ENCODE data around the gene RPS6KC1. TPM values are rescaled to one million over a fixed set of nuclear protein-coding genes. Genes with fewer than 3 reads are reported as not detected.
A peak's percentile ranks its signal among the peaks of the same experiment; 100 is the strongest.

The RPS6KC1 gene
- total and polyA plus RNA-seq, 9 of the 15 experiments (the other 6 are each of a cell fraction or from before 2014, with no cell fraction given): 4.3 to 34.6 (median 20.9) TPM

DNA sequence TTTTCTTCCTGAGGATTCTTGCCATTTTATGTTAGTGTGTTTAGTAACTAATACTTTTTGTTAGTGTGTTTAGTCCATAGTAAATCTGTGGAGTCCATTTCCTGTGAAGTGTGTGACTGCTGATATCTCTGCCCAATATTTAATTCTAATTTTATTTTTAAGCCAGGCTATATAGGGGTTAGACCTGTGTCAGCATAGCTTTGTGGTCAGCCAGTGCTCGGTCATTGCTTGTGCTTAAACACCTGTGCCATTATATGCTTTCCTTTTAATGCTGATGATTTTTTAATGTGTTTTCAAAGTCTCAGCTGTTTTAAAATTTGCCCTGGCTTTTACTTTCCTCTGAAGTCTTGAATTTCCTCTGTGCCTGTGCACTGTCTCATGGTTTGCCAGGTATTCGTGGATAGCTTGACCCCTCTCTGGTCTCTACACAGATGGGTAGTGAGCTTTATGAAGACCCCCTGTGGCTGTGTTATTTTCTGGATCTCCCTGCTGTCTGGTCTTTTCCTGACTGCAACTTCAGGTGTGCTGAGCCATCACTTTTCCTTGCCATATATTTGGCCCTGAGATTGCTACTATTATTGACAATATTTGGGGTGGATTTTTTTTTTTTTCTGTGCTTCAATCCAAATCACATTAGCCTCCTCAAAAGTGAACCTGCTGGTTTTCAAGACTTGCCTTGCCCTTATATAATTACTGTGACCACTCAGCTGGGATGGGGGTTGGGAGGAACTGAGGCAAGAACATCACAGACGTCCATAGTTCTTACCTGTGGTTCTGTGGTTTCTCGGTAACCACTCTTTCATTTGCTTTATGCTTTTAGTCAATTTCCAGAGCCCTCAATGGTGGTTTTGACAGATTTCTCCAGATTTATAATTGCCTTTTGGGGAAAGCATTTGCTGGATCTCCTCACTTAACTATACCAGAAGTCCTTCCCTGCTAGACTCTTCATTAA lies 59.6 kb downstream of the RPS6KC1 start:
- no peak for DNase-seq (ENCODE audit: extremely low read depth in 1 of 4, low spot score in 3 of 4)
- in situ Hi-C loops (cut with MboI) (no loop called here), intact Hi-C loops (cut with micrococcal nuclease) (no loop called here)
- Histone ChIP-seq H4K20me1 (replicated peaks; ENCODE audit: control insufficient read depth, insufficient read depth, low read length) (no peaks in the 10 kb centered on the region), H3K27me3 (ENCODE audit: control insufficient read depth in 2 of 2, insufficient read depth in 2 of 2, low read length in 2 of 2) (no peaks in the 10 kb centered on the region), H3K79me2 (ENCODE audit: control insufficient read depth, insufficient read depth, low read length) (peaks cover 19% of the 10 kb centered on the region), H2AFZ (ENCODE audit: low read depth, low read length) (no peak overlapping the region), H3K9me1 (ENCODE audit: control insufficient read depth, insufficient read depth, low read length) (no peaks in the 10 kb centered on the region), H3K27ac (ENCODE audit: extremely low read depth, low read depth, low read length) (no peak overlapping the region), H3K9ac (ENCODE audit: insufficient read depth in 1 of 2, low read depth in 2 of 2, low read length in 2 of 2) (no peak overlapping the region), H3K4me3 (no peak overlapping the region), H3K4me1 (replicated peaks in 1 of 2; ENCODE audit: control insufficient read depth in 2 of 2, insufficient read depth in 2 of 2, low read length in 2 of 2) (no peaks in the 10 kb centered on the region), H3K4me2 (ENCODE audit: insufficient read depth, low read length) (no peak overlapping the region), H3K36me3 (ENCODE audit: control insufficient read depth, insufficient read depth, low read length) (peaks cover 13% of the 10 kb centered on the region), H3K9me3 (replicated peaks; ENCODE audit: control insufficient read depth, insufficient read depth, low read depth, low read length) (no peaks in the 10 kb centered on the region)
- FAIRE-seq: no peak
- peak; percentile 34; the same call in 2 of the 3 replicates for ATAC-seq
- BruUV-seq (replicated peaks): no TSS peak
- ChIA-PET CTCF (ENCODE audit: low intra/inter-chr PET ratio) (no interaction called here), POLR2A (interaction anchor here (0.6 kb wide), 2 partner anchors 9 to 115 kb away, joined by 3 to 4 read pairs; no protein-coding TSS in a partner anchor)
- 41% methylated on average over 4 of the region's 4 CpGs for WGBS (ENCODE audit: insufficient coverage, low coverage, missing lambda C conversion rate)
- no peak for TF ChIP-seq ZNF57 (CRISPR knock-in tag; IDR thresholded peaks at IDR 0.05)
- TF ChIP-seq SNIP1 (IDR thresholded peaks at IDR 0.05; ENCODE audit: low read depth): no peak
- no peak for TF ChIP-seq DDX20 (tag; IDR thresholded peaks at IDR 0.05; ENCODE audit: low read depth)
- TF ChIP-seq, protein P1, sequence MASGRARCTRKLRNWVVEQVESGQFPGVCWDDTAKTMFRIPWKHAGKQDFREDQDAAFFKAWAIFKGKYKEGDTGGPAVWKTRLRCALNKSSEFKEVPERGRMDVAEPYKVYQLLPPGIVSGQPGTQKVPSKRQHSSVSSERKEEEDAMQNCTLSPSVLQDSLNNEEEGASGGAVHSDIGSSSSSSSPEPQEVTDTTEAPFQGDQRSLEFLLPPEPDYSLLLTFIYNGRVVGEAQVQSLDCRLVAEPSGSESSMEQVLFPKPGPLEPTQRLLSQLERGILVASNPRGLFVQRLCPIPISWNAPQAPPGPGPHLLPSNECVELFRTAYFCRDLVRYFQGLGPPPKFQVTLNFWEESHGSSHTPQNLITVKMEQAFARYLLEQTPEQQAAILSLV (tag; IDR thresholded peaks at IDR 0.05): no peak
- TF ChIP-seq MXI1 (IDR thresholded peaks at IDR 0.05; ENCODE audit: low read depth, low read length): no peak
- no peak for TF ChIP-seq FOXJ3 (CRISPR knock-in tag; IDR thresholded peaks at IDR 0.05)
- TF ChIP-seq, protein P2, sequence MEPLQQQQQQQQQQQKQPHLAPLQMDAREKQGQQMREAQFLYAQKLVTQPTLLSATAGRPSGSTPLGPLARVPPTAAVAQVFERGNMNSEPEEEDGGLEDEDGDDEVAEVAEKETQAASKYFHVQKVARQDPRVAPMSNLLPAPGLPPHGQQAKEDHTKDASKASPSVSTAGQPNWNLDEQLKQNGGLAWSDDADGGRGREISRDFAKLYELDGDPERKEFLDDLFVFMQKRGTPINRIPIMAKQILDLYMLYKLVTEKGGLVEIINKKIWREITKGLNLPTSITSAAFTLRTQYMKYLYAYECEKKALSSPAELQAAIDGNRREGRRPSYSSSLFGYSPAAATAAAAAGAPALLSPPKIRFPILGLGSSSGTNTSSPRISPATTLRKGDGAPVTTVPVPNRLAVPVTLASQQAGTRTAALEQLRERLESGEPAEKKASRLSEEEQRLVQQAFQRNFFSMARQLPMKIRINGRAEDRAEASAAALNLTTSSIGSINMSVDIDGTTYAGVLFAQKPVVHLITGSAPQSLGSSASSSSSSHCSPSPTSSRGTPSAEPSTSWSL (CRISPR knock-in tag; IDR thresholded peaks at IDR 0.05; ENCODE audit: borderline replicate concordance): no peak
- no peak for TF ChIP-seq MYC (IDR thresholded peaks at IDR 0.05; ENCODE audit: low read depth, low read length)
- no peak for TF ChIP-seq MYC (CRISPR knock-in tag; IDR thresholded peaks at IDR 0.05; ENCODE audit: borderline replicate concordance, low read depth)
- TF ChIP-seq, protein P3, sequence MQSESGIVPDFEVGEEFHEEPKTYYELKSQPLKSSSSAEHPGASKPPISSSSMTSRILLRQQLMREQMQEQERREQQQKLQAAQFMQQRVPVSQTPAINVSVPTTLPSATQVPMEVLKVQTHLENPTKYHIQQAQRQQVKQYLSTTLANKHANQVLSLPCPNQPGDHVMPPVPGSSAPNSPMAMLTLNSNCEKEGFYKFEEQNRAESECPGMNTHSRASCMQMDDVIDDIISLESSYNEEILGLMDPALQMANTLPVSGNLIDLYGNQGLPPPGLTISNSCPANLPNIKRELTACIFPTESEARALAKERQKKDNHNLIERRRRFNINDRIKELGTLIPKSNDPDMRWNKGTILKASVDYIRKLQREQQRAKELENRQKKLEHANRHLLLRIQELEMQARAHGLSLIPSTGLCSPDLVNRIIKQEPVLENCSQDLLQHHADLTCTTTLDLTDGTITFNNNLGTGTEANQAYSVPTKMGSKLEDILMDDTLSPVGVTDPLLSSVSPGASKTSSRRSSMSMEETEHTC (IDR thresholded peaks at IDR 0.05): no peak
- TF ChIP-seq ZNF232 (CRISPR knock-in tag; IDR thresholded peaks at IDR 0.05): no peak
- no peak for TF ChIP-seq ETV5 (CRISPR knock-in tag; IDR thresholded peaks at IDR 0.05; ENCODE audit: low read depth)
- TF ChIP-seq ZNF316 (IDR thresholded peaks at IDR 0.05): peak; percentile 76
- TF ChIP-seq, protein P4, sequence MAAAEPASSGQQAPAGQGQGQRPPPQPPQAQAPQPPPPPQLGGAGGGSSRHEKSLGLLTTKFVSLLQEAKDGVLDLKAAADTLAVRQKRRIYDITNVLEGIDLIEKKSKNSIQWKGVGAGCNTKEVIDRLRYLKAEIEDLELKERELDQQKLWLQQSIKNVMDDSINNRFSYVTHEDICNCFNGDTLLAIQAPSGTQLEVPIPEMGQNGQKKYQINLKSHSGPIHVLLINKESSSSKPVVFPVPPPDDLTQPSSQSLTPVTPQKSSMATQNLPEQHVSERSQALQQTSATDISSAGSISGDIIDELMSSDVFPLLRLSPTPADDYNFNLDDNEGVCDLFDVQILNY (CRISPR knock-in tag; IDR thresholded peaks at IDR 0.05): no peak
- TF ChIP-seq, protein P5, sequence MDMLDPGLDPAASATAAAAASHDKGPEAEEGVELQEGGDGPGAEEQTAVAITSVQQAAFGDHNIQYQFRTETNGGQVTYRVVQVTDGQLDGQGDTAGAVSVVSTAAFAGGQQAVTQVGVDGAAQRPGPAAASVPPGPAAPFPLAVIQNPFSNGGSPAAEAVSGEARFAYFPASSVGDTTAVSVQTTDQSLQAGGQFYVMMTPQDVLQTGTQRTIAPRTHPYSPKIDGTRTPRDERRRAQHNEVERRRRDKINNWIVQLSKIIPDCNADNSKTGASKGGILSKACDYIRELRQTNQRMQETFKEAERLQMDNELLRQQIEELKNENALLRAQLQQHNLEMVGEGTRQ (CRISPR knock-in tag; IDR thresholded peaks at IDR 0.05): no peak
- TF ChIP-seq POLR3A (IDR thresholded peaks at IDR 0.05; ENCODE audit: borderline replicate concordance, extremely low read depth, insufficient read depth, insufficient read length): no peak

Measured in K562 (cell line).